HepG2 (cell line): Measurements from ENCODE around the gene TMC8. TPM values are rescaled to one million over a fixed set of nuclear protein-coding genes. Genes with fewer than 3 reads are reported as not detected.

Experiments used
- ATAC-seq: fragments of 200-7000 bp; cut with Tn5 transposase; 3 replicates; pipeline ENCODE4 v1.9.1; 2020; ENCODE audit warnings: mild to moderate bottlenecking, moderate library complexity
- BruUV-seq: library from RNA; stranded (reverse); fragments of 400-500 nt; replicated peaks from 2 replicates; lab custom pipeline; 2021; lab: Mats Ljungman, UMichigan
- CTCF ChIA-PET: fragments of 300-600 bp; formaldehyde crosslinking; extraction: SDS; loops from one replicate; lab custom pipeline; 2021; ENCODE audit warnings: low total read pairs, inconsistent platforms, low intra/inter-chr PET ratio; lab: Yijun Ruan, JAX
- POLR2A ChIA-PET: fragments of 350-600 bp; sonication (Branson Sonifier 250); formaldehyde crosslinking; loops from one replicate; lab custom pipeline; 2020; ENCODE audit warnings: antibody characterized with exemption, inconsistent platforms; lab: Yijun Ruan, JAX
- DNase-seq: peaks from one replicate; pipeline ENCODE4 v3.0.0-alpha.2; 2015; ENCODE audit warnings: low spot score
- FAIRE-seq: peaks from 3 replicates; lab custom pipeline; 2011; peaks lifted over from hg19 to GRCh38; lab: Jason Lieb, UNC
- H2AFZ ChIP-seq: one replicate; pipeline ENCODE4 v1.6.1; 2011; ENCODE audit warnings: low read length, inconsistent platforms
- H3K27ac ChIP-seq: fragments of 300-600 bp; 3 replicates; pipeline ENCODE4 v1.8.0; 2011; ENCODE audit warnings: mixed run types, mild to moderate bottlenecking, mixed read lengths, low read length, inconsistent platforms; ENCODE audit not compliant: insufficient read depth; ENCODE audit errors: extremely low read length
- H3K27me3 ChIP-seq, 2 experiments: fragments of 200-600 bp in 1 of 2; 2 replicates in 1 of 2; 3 replicates in 1 of 2; pipeline versions ENCODE4 v1.6.0 to v1.8.0; 2011; ENCODE audit warnings: low read length in 2 of 2, mild to moderate bottlenecking in 2 of 2, moderate library complexity in 2 of 2, inconsistent platforms in 1 of 2; ENCODE audit not compliant: insufficient read depth in 2 of 2, control insufficient read depth in 1 of 2
- H3K36me3 ChIP-seq, 2 experiments: fragments of 200-600 bp in 1 of 2; replicated peaks in 1 of 2; 2 replicates in 1 of 2; 3 replicates in 1 of 2; pipeline versions ENCODE4 v1.5.1 to v1.8.0; 2011; ENCODE audit warnings: low read length in 2 of 2, inconsistent platforms in 1 of 2; ENCODE audit not compliant: insufficient read depth in 2 of 2, control insufficient read depth in 1 of 2
- H3K4me1 ChIP-seq: 2 replicates; pipeline ENCODE4 v1.5.1; 2012; ENCODE audit warnings: low read length, inconsistent platforms; ENCODE audit not compliant: insufficient read depth
- H3K4me2 ChIP-seq: 2 replicates; pipeline ENCODE4 v1.6.0; 2011; ENCODE audit warnings: low read depth, low read length, inconsistent platforms
- H3K4me3 ChIP-seq, 3 experiments: fragments of 200-600 bp in 1 of 3; sonication (generic), shearing (Covaris generic) in 1 of 3; replicated peaks in 1 of 3; 2 replicates each; pipeline ENCODE4 v1.5.1; 2011 to 2016; ENCODE audit warnings: low read length in 3 of 3, inconsistent platforms in 2 of 3, low read depth in 2 of 3, mild to moderate bottlenecking in 2 of 3, control low read depth in 1 of 3, mixed read lengths in 1 of 3; ENCODE audit not compliant: insufficient read depth in 1 of 3
- H3K79me2 ChIP-seq: one replicate; pipeline ENCODE4 v1.6.1; 2011; ENCODE audit warnings: low read length, inconsistent platforms; ENCODE audit not compliant: insufficient read depth
- H3K9ac ChIP-seq: 2 replicates; pipeline ENCODE4 v1.6.0; 2011; ENCODE audit warnings: mild to moderate bottlenecking, low read depth, low read length, inconsistent platforms; ENCODE audit not compliant: insufficient read depth
- H3K9me3 ChIP-seq: 2 replicates; pipeline ENCODE4 v1.5.1; 2012; ENCODE audit warnings: mild to moderate bottlenecking, low read length
- H4K20me1 ChIP-seq: 2 replicates; pipeline ENCODE4 v1.6.0; 2011; ENCODE audit warnings: inconsistent platforms, mild to moderate bottlenecking, low read length, moderate library complexity; ENCODE audit not compliant: insufficient read depth
- GATA4 ChIP-seq: sonication (generic); IDR thresholded peaks from 2 replicates; pipeline ENCODE4 v1.6.1; 2016; ENCODE audit warnings: antibody characterized with exemption, low read depth, borderline replicate concordance
- MYC ChIP-seq: sonication (generic); formaldehyde crosslinking; IDR thresholded peaks from 2 replicates; pipeline ENCODE4 v1.9.0; 2021; ENCODE audit warnings: missing genetic modification reagents, borderline replicate concordance
- NFIC ChIP-seq: IDR thresholded peaks from 2 replicates; pipeline ENCODE4 v1.6.1; 2012; ENCODE audit warnings: mild to moderate bottlenecking, low read length, inconsistent platforms
- POLR2G ChIP-seq: fragments of 200-400 bp; formaldehyde crosslinking; IDR thresholded peaks from 2 replicates; pipeline ENCODE4 v1.6.1; 2018; ENCODE audit warnings: mild to moderate bottlenecking, low read depth, low read length, moderate library complexity
- PPARG ChIP-seq: conservative IDR thresholded peaks from 2 replicates; pipeline ENCODE4 v1.6.1; 2016; ENCODE audit warnings: missing biosample characterization, missing genetic modification reagents
- TRAFD1 ChIP-seq: sonication (generic); formaldehyde crosslinking; IDR thresholded peaks from 2 replicates; pipeline ENCODE4 v1.5.1; 2020; ENCODE audit warnings: missing genetic modification reagents, mild to moderate bottlenecking, borderline replicate concordance
- ZBTB34 ChIP-seq: sonication (generic); formaldehyde crosslinking; IDR thresholded peaks from 2 replicates; pipeline ENCODE4 v1.8.0; 2022; ENCODE audit warnings: mild to moderate bottlenecking, missing genetic modification reagents
- ZFYVE20 ChIP-seq: sonication (generic); formaldehyde crosslinking; IDR thresholded peaks from 2 replicates; pipeline ENCODE4 v1.8.0; 2023; ENCODE audit warnings: low read depth, mild to moderate bottlenecking, moderate library complexity, missing genetic modification reagents, borderline replicate concordance
- WGBS: methylation state at CpG from one replicate; pipeline ENCODE4 v1.1.6; 2017; ENCODE audit warnings: low lambda C conversion rate; 5-methylcytosine and 5-hydroxymethylcytosine counted together
- in situ Hi-C: cut with HindIII; loops from 2 replicates; pipeline ENCODE4 v1.10.0; 2017; ENCODE audit warnings: low pct_unique_long_range_greater_than_20kb; ENCODE audit not compliant: extremely low pct_ligation_motif_present
- intact Hi-C: fragments of 100-400 bp; cut with micrococcal nuclease; formaldehyde crosslinking; loops from one replicate; pipeline ENCODE4 v1.10.0; 2022; ENCODE audit not compliant: unreplicated experiment
- polyA plus RNA-seq, 8 experiments: library from polyadenylated mRNA; depleted of rRNA in 3 of 8; stranded (reverse) in 7 of 8; unstranded in 1 of 8; fragments of >200 nt; fragmentation: Illumina TruSeq in 4 of 8; extraction: Trizol in 4 of 8; gene quantifications; 2 replicates each; pipeline versions ENCODE4 v1.2.1 to v1.2.3, GENCODE V29; 2011 to 2016; ENCODE audit warnings: low read depth in 4 of 8, missing spikeins in 1 of 8, mixed read lengths in 1 of 8; ENCODE audit not compliant: insufficient read depth in 1 of 8
- total RNA-seq, 5 experiments: library from RNA; depleted of rRNA; stranded (reverse); fragments of >200 nt; fragmentation: Illumina TruSeq; extraction: Trizol; gene quantifications; 2 replicates each; pipeline ENCODE4 v1.2.3, GENCODE V29; 2016; ENCODE audit warnings: low read depth in 1 of 5
- TF ChIP-seq, protein P1 (sequence below): sonication (generic); formaldehyde crosslinking; IDR thresholded peaks from 2 replicates; pipeline ENCODE4 v1.5.1; 2020; ENCODE audit warnings: mild to moderate bottlenecking, missing genetic modification reagents, moderate library complexity
- TF ChIP-seq, protein P2 (sequence below): sonication (generic); formaldehyde crosslinking; IDR thresholded peaks from 2 replicates; pipeline ENCODE4 v1.9.0; 2022; ENCODE audit warnings: missing genetic modification reagents, mild to moderate bottlenecking, borderline replicate concordance

TMC8 gene
- total and polyA plus RNA-seq, 2 of the 13 experiments (the other 11 are each of a cell fraction or from before 2014, with no cell fraction given), result 0.53 to 7.8 TPM

GRCh38 chr17:78173097-78173715, 42.6 kb downstream of the TMC8 start (continued):
- no peak for TF ChIP-seq ZFYVE20 (CRISPR knock-in tag)
- no peak for TF ChIP-seq TRAFD1 (CRISPR knock-in tag)
- no peak for TF ChIP-seq PPARG
- TF ChIP-seq ZBTB34 (CRISPR knock-in tag), result no peak

GRCh38 chr17:78174346-78174869, 43.8 kb downstream of the TMC8 start:
- Histone ChIP-seq H3K79me2 (peaks cover 6% of the 10 kb centered on the region), H3K27ac (no peak overlapping the region), H3K9me3 (no peaks in the 10 kb centered on the region), H3K4me2 (no peak overlapping the region), H3K27me3 (no peaks in the 10 kb centered on the region), H3K4me1 (peaks cover 35% of the 10 kb centered on the region), H4K20me1 (peaks cover 5% of the 10 kb centered on the region; the same call in 1 of the 2 replicates), H3K9ac (no peak overlapping the region), H3K36me3 (peaks cover 19 to 55% of the 10 kb centered on the region in 2 experiments), H3K4me3 (no peak overlapping the region), H2AFZ (no peak overlapping the region)
- POLR2A ChIA-PET, result interaction anchor here (1.4 kb wide), 1 partner anchor 14 kb away, joined by 3 read pairs; no protein-coding TSS in a partner anchor
- BruUV-seq, result no TSS peak
- CTCF ChIA-PET, result no interaction called here
- 95% methylated on average over 4 of the region's 15 CpGs for WGBS
- no peak for DNase-seq
- no peak for ATAC-seq
- no peak for FAIRE-seq
- intact Hi-C loops, result no loop called here
- in situ Hi-C loops, result no loop called here
- TF ChIP-seq MYC (CRISPR knock-in tag), result peak; percentile 34; the same call in 1 of the 2 replicates
- TF ChIP-seq, protein P1, sequence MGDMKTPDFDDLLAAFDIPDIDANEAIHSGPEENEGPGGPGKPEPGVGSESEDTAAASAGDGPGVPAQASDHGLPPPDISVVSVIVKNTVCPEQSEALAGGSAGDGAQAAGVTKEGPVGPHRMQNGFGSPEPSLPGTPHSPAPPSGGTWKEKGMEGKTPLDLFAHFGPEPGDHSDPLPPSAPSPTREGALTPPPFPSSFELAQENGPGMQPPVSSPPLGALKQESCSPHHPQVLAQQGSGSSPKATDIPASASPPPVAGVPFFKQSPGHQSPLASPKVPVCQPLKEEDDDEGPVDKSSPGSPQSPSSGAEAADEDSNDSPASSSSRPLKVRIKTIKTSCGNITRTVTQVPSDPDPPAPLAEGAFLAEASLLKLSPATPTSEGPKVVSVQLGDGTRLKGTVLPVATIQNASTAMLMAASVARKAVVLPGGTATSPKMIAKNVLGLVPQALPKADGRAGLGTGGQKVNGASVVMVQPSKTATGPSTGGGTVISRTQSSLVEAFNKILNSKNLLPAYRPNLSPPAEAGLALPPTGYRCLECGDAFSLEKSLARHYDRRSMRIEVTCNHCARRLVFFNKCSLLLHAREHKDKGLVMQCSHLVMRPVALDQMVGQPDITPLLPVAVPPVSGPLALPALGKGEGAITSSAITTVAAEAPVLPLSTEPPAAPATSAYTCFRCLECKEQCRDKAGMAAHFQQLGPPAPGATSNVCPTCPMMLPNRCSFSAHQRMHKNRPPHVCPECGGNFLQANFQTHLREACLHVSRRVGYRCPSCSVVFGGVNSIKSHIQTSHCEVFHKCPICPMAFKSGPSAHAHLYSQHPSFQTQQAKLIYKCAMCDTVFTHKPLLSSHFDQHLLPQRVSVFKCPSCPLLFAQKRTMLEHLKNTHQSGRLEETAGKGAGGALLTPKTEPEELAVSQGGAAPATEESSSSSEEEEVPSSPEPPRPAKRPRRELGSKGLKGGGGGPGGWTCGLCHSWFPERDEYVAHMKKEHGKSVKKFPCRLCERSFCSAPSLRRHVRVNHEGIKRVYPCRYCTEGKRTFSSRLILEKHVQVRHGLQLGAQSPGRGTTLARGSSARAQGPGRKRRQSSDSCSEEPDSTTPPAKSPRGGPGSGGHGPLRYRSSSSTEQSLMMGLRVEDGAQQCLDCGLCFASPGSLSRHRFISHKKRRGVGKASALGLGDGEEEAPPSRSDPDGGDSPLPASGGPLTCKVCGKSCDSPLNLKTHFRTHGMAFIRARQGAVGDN (CRISPR knock-in tag), result peak; percentile 40; the same call in 1 of the 2 replicates
- no peak for TF ChIP-seq NFIC
- TF ChIP-seq, protein P2, sequence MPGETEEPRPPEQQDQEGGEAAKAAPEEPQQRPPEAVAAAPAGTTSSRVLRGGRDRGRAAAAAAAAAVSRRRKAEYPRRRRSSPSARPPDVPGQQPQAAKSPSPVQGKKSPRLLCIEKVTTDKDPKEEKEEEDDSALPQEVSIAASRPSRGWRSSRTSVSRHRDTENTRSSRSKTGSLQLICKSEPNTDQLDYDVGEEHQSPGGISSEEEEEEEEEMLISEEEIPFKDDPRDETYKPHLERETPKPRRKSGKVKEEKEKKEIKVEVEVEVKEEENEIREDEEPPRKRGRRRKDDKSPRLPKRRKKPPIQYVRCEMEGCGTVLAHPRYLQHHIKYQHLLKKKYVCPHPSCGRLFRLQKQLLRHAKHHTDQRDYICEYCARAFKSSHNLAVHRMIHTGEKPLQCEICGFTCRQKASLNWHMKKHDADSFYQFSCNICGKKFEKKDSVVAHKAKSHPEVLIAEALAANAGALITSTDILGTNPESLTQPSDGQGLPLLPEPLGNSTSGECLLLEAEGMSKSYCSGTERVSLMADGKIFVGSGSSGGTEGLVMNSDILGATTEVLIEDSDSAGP (CRISPR knock-in tag), result peak; percentile 70; the same call in 1 of the 2 replicates
- TF ChIP-seq GATA4, result no peak
- TF ChIP-seq POLR2G, result peak; percentile 61
